Prostate gland (tissue), 2 donors: ENCODE data around the gene CPEB2.

Source experiments
- POLR2A ChIP-seq: fragments of 450-650 bp; IDR thresholded peaks from one replicate; pipeline ENCODE4 v1.6.1; 2016; ENCODE audit warnings: antibody characterized with exemption, mild to moderate bottlenecking
- POLR2AphosphoS5 ChIP-seq: sonication (generic); formaldehyde crosslinking; IDR thresholded peaks from one replicate; pipeline ENCODE4 v1.6.1; 2017; ENCODE audit warnings: antibody characterized with exemption
- TF ChIP-seq, protein P1 (sequence below), 4 experiments: fragments of 200-600 bp in 2 of 4; fragments of 450-650 bp in 2 of 4; sonication (generic) in 2 of 4; IDR thresholded peaks; 1 replicate in 3 of 4; 2 replicates in 1 of 4; pipeline ENCODE4 v1.5.1; 2016 to 2019; ENCODE audit warnings: antibody characterized with exemption in 4 of 4, mild to moderate bottlenecking in 2 of 4, moderate library complexity in 2 of 4

- TF ChIP-seq, protein P1, sequence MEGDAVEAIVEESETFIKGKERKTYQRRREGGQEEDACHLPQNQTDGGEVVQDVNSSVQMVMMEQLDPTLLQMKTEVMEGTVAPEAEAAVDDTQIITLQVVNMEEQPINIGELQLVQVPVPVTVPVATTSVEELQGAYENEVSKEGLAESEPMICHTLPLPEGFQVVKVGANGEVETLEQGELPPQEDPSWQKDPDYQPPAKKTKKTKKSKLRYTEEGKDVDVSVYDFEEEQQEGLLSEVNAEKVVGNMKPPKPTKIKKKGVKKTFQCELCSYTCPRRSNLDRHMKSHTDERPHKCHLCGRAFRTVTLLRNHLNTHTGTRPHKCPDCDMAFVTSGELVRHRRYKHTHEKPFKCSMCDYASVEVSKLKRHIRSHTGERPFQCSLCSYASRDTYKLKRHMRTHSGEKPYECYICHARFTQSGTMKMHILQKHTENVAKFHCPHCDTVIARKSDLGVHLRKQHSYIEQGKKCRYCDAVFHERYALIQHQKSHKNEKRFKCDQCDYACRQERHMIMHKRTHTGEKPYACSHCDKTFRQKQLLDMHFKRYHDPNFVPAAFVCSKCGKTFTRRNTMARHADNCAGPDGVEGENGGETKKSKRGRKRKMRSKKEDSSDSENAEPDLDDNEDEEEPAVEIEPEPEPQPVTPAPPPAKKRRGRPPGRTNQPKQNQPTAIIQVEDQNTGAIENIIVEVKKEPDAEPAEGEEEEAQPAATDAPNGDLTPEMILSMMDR (IDR thresholded peaks at IDR 0.05): no peak
- TF ChIP-seq POLR2AphosphoS5 (no peak), POLR2A (no peak)
Observed at GRCh38 chr4:15063341-15063740, 61.1 kb downstream of the CPEB2 start.
